HG03439 (cell line): ENCODE data around the gene TSEN2.
A peak's percentile ranks its signal among the peaks of the same experiment; 100 is the strongest.

Experiments
- ATAC-seq: cut with Tn5 transposase; IDR thresholded peaks from one replicate; pipeline ENCODE4 v1.9.1; 2021; ENCODE audit warnings: mild to moderate bottlenecking, moderate library complexity; ENCODE audit not compliant: unreplicated experiment

TSEN2 gene

DNA sequence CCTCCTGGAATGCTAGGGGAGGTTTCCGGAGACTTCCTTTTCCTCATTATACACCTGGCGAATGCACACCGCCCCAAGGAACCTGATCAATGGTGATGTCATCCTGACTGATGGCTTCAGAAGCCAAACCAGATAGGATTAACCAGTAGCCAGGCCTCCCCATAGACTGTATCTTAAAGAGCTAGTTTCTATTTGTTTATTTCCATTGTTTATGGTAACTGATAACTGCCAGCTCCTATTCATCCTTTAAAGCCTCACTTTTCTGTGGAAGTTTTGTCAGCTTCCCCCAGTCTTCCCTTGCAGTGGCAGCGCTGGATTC lies 61.2 kb downstream of the TSEN2 start, which contains the start of gene MKRN2OS:
Gene MKRN2OS, minus strand, starts transcription at position 27 of the 319 bp plus-strand sequence. CDS start 35 bp downstream, outside the sequence.
- ATAC-seq, result no peak

DNA sequence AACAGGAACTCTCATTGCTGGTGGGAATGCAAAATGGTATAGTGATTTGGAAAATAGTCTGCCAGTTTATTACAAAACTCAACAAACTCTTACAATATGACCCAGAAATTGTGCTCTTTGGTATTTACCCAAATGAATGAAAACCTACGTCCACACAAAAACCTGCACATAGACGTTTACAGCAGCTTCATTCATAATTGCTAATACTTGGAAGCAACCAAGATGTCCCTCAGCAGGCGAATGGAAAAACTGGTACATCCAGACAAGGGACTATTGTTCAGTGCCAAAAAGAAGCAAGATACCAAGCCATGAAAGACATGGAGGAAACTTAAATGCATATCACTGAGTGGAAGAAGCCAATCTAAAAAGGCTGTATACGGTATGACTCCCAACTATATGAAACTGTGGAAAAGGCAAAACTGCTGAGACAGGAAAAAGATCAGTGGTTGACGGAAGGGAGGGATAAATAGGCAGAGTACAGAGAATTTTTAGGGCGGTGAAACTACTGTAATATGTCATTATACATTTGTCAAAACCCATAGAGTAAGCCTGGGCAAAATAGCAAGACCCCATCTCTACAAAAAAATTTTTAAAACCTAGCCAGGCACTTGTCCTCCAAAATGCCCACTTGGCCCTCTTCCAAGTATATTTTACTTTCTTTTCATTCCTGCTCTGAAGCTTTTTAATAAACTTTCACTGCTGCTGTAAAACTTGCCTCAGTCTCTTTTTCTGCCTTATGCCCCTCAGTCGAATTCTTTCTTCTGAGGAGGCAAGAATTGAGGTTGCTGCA lies 65.9 kb downstream of the TSEN2 start:
- ATAC-seq, result no peak

DNA sequence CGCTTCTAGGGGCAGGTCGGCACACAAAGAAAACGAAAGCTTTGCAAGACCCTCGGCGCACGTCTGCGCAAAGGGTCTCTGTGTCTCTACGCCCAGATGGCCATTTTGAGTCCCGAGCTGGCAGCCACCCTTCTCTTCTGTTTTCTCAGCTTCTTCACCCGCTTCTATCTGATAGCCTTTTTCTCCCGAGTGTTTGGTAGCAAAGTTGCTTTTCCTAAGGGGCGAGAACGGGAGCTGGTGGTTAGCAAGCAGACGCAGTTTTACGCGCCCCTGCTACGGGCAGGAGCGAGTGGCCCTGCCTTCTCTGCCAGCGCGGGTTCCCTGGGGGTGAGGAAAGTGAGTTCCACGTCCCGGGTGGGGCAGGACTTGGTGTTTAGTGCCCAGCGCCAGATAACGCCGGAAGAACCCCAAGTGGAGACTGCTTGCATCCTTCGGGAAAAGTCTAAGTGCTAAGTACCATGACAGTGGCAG lies 69.7 kb downstream of the TSEN2 start:
- no peak for ATAC-seq

DNA sequence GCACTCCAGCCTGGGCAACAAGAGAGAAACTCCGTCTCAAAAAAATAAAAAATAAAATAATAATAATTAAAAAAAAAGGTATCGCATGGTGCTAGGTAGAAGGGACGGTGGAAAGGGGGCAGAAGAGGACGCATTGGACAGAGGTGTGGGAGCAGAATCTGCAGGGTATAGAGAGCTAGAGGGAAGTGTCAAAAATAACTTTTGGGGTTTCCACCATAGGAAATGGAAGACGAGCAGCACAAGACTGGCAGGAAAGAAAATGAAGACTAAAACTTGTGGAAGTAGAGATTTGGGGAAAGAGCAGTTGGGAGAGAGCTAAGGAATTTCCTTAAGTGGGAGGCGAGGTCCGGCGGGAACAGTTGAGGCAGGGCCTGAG lies 72.0 kb downstream of the TSEN2 start:
- no peak for ATAC-seq

DNA sequence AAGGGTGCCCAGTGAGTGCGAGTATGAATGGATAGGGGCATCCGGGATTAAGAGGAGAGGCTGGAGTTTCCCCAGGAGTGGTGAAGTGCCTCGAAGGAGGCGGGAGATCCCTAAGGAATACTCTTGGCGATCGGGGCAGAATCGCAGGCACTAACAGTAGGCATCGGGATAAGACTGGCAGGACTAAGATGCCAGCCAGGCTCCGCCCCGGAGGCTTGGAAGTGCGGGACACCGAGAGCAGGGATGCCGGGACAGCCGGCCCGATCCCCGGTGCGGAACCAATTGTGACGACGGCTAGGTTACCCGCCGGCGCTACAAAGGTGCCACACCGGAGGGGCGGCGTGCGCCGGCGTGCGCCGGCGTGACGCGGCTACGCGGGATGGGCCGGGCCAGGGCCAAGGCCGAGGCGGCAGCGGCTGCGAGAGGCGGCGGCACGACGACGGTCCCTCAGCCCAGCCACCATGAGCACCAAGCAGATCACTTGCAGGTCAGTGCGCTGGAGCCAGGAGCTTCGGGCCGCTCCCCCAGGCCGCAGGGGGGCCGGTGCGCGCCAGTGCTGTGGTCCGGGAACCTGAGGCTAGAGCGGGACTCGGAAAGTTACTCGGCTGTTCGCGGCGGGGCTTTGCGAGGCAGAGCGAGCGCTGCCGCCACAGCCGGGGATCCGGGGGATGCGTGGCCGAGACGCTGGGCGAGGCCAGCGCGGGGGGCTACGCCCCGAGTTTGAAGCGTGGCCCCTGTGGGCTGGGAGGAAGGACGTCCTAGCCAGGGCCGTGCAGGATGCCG lies 72.6 kb downstream of the TSEN2 start, which contains the start of gene MKRN2:
Gene MKRN2, plus strand, starts transcription at position 398 of the 783 bp plus-strand sequence. Its CDS starts 64 bp downstream, at position 462.
- peak; percentile 78 for ATAC-seq

DNA sequence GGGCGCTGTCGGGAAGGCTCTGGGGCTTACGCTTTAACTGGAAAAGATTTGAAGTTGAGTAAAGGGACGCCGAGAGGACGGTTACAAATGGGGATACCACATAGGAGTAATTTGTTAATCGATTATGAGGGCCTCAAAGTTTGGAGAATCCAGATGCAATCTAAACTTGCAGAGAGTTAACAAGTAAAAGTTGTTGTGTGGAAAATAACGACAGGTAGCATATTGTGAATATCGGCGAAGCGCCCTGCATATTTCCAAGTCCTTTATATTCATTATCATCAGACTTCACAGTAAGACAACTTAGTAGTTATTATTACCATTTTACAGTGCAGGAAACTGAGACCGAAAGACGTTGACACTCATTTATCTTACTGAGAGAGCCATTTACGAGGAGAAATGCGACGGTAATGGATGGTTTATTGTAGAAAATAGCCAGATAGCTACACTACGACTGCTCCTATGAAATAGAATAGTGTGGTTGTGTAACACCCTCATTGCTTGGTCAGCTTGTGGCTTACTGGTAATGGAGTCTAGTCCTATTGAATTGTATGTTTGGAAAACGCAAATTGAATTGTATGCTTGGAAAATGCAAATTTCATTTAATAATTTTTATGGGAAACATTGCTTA lies 73.3 kb downstream of the TSEN2 start:
- no peak for ATAC-seq

DNA sequence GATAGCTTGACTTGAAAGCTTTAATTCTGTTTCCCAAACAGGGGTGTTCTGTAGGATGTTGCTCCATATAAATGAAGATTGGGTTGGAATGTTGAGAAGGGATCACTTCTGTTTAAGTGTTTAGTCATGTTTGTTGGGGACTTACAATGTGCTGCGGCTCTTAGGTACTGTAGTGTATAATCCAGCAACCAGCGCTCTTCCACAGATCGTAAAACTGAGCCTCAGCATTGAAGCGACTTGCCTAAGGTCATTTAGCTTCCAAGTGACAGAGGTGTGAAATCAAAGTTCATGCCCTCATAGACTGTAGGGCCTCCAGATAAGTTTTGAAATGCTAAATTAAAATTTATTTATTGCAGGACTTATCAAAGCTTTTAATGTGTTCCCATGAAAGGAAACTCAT lies 74.4 kb downstream of the TSEN2 start:
- no peak for ATAC-seq

DNA sequence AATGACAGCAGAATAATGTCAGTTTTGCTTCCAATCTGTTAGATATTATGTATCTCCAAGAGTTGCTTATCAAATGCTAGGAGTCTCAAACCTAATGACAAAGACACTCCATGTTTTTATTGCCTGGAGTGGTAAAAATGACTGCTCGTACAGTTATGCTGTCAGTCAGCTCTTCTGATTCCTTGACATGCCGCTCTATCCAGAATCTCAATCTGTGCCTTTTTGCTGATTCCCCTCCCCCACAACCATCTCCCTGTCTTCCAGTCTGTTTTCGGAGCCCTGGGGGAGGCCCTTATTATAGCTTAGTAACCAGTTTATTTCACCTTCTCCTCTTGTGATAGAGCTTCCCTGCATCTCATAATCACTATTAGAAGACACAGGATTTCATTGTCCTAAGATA lies 75.2 kb downstream of the TSEN2 start:
- no peak for ATAC-seq

DNA sequence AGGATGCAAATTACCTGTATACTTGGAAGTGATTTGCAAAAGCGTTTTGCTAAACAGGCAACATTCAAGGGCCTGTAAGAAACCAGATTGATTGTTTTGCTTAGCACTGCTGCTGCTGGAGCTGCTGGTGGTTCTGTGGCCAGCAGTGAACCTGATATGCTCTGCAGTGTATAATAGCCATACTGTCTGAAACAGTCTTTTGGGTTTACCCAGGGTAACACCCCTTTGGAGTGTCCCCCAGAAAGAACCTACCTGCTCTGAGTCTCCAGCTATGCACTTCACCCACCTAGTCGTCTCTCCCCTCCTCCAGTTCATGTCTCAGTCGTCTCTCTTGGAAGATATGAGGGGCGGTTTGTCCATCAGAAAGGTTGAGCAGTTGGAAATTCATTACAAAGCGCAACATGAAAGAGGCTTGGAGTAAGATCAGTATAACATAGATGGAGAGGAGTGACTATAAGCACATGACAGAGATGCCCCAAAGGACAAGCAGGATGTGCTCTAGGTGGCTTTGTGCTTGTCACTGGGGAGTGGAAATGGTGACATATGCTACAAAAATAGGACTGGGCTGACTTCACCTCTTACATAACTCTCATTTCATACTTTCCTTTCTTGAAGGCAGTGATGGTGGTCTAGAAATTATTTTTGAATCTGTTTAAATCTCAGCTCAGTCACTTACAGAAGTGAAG lies 76.4 kb downstream of the TSEN2 start:
- ATAC-seq, result peak; percentile 46

DNA sequence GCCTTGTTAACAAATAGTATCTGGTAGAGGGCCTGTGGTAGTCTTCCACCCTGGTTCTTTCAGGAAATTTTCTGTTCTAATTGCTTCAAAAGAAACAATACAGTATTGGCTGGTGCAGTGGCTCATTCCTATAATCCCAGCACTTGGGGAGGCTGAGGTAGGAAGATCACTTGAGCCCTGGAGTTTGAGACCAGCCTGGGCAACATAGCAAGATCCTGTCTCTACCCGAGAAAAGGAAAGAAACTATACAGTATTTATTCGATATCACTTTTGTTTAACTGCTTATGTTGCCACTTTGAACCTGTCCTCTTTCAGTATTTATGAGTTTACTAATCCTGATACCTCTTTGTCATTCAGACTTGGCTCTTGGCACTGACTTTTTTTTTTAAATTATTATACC lies 77.1 kb downstream of the TSEN2 start:
- no peak for ATAC-seq

DNA sequence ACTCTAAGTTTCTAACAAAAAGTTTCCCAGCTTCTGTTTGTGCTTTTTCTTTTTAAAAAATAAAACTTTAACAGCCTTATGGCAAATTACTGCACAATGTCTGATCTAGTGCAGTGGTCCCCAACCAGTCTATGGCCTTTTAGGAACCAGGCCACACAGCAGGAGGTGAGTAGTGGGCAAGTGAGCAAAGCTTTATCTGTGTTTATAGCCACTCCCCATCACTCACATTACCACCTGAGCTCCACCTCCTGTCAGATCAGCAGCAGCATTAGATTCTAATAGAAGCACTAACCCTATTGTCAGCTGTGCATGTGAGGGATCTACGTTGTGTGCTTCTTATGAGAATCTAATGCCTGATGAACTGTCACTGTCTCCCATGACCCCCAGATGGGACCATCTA lies 78.2 kb downstream of the TSEN2 start:
- no peak for ATAC-seq

DNA sequence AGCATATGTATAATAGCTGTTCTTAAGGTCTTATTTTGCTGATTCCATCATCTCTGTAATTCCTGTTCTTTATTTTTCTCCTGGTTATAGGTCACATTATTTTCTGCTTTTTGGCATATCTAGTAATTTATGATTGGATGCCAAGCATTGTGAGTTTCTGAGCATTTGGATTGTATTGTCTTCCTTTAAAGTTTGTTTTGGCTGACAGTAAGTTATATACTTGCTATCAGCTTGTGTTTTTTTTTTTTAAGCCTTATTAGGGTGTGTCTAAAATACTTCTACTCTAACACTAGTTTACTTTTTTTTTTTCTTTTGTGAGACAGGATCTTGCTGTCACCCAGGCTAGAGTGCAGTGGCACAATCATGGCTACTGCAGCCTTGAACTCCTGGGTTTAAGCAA lies 82.7 kb downstream of the TSEN2 start:
- no peak for ATAC-seq

DNA sequence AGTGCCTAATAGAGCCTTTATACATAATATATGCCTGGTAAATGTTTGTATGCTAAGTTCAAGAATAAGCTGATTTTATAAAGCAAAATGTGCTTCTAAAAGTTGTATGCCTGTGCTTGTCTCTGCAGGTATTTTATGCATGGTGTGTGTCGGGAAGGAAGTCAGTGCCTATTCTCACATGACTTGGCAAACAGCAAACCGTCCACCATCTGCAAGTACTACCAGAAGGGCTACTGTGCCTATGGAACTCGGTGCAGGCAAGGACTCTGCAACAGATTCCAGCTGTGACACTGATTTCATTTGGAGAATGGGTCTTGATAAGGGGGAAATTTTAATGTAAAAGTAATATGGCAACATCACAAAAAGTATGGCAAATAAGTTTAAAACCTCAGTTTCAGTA lies 84.5 kb downstream of the TSEN2 start:
- no peak for ATAC-seq

DNA sequence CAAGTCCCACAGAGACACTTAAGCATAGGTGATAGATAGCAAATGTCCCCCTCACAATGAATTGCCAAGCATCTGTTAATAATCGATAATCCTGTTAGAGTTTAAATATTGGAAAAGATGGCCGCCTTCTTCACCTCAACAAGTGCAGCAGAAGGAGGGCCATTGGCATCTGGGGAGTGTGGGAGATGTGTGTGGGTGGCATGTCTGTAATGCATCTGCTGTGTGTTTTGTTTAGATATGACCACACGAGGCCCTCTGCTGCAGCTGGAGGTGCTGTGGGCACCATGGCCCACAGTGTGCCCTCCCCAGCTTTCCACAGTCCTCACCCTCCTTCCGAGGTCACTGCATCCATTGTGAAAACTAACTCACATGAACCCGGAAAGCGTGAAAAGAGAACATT lies 85.6 kb downstream of the TSEN2 start:
- ATAC-seq, result no peak

DNA sequence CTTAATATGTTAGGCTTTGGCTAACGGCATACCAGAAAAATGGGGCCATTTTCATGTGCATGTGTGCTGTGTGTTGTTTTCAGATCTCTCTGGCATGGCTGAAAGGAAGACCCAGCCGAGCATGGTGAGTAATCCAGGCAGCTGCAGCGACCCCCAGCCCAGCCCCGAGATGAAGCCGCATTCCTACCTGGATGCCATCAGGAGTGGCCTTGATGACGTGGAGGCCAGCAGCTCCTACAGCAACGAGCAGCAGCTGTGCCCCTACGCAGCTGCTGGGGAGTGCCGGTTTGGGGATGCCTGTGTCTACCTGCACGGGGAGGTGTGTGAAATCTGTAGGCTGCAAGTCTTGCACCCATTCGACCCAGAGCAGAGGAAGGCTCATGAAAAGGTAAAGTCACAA lies 87.7 kb downstream of the TSEN2 start:
- no peak for ATAC-seq

DNA sequence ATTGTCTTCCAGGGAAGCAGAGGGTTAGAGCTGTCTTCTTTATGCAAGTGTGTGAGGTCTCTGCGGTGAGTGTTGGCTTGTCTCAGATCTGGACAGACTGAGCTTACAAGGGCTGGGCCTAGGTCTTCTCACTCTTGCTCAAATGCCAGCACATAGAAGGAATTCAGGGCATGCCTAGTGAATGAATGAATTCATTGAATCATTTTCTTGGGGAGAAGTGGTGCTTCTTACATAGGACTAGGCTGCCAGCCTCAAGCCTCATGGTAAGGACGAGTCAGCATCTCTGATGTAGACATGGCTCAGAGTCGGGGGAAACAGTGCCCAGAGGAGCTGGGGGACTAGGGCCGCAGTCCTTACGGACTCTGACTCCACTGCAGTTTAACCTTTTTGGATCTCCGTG lies 89.9 kb downstream of the TSEN2 start:
- ATAC-seq, result no peak

DNA sequence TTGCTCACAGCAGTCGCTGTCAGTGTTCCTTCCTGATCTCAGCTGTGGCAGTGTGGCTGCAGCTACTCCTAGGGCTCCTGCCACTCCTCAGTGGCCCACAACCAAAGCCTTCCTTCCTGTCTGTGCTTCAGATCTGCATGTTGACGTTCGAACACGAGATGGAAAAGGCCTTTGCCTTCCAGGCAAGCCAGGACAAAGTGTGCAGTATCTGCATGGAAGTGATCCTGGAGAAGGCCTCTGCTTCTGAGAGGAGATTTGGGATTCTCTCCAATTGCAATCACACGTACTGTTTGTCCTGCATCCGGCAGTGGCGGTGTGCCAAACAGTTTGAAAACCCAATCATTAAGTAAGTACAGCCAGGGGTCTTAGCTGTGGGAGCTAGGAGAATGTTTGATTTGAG lies 90.4 kb downstream of the TSEN2 start:
- no peak for ATAC-seq

DNA sequence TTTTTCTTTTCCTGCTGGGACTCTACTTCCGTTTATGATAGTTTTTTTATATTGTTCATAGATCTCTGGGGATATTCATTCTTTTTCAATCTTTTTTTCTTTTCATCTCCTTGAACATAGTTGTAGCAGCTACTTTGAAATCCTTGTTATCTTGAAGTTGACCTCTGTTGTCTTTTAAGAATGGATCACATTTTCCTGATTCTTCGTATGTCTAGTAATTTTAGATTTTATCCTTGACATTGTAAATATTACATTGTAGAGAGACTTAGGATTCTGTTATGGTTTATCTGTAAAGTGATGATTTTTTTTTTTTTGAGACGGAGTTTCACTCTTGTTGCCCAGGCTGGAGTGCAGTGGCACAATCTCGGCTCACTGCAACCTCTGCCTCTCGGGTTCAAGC lies 93.1 kb downstream of the TSEN2 start:
- ATAC-seq, result no peak

DNA sequence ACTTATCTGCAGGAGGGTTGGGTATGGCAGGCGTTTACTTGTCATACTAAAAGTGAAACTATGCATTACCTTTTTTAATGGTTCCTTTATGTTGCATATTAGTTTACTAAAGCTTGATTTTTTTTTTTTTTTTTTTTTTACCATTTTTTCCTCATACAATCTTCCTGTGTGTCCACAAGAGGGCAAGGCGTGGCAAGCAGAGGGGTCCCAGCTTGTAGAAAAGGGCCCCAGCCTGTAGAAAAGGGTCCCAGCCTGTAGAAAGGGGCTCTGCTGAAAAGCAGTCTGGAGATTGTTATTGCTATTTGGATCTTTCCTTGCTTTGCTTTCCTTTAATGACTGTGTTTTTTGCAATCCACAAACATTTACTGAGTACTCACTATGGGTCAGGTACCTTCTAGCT lies 94.5 kb downstream of the TSEN2 start:
- no peak for ATAC-seq

DNA sequence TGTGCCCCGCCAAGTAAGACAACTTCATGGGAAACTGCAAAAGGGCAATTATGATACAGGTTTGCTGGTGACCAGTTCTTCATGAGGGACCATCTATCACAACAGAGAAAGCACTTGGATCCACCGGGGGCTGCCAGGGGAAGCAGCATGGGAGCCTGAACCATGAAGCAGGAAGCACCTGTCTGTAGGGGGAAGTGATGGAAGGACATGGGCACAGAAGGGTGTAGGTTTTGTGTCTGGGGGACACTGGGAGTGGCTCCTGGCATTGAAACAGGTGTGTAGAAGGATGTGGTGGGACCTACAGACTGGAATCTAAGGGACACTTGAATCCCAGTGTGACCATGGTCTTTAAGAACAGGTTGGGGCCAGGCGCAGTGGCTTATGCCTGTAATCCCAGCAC lies 95.2 kb downstream of the TSEN2 start:
- no peak for ATAC-seq

DNA sequence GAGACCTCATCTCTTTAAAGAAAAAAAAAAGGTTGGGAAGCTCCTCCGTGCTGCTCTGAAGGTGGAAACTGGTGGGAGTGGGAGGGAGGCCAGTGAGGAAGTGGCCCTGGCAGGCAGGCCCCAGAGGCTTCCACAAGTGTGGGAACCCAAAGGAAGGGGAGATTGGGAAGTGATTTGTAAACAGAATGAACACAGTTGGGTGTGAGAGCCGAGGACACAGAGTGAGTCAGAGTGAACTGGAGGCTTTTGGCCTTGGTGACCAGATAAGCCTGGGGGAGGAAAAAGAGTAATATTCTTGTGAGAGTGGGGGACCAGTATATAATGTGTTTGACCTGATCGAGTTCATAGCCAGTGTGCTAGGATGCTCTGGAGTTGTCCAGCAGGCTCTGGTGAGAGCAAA lies 95.6 kb downstream of the TSEN2 start:
- ATAC-seq, result no peak
